ENCODE data around the gene TRIM44. TPM values are rescaled to one million over a fixed set of nuclear protein-coding genes. Genes with fewer than 3 reads are reported as not detected.
"Not testable (repeated sequence)": the region's sequence is repeated elsewhere in the genome, so short reads cannot be mapped to it uniquely, and the experiment has no call there.

The TRIM44 gene
- total and polyA plus RNA-seq, 8 donors: 57.6 to 72.1 (median 65.2) TPM

DNA sequence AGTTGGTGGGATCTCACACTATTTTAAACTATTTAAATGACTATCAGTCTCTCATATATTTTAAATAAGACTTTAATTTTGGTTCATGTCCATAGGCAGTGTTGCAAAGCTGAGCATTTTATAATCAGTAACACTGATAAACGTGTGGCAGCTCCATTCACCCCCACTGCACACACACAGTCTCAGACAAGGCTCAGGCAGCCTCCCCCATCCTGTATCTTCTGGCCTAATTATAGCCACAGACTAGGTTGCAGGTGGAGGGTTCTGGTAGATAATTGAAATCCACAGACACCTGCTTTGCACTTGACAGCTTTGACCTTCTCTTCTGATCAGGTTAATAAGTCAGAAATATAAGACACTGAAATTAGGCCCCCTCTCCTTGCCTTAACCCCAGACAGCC is 162.8 kb downstream of the TRIM44 start:
- Histone ChIP-seq H3K4me3 (no peak overlapping the region), H3K4me1 (peaks cover 0 to 13% of the 10 kb centered on the region in 2 donors), H3K36me3 (no peaks in the 10 kb centered on the region), H3K27ac (no peak overlapping the region), H3K27me3 (no peaks in the 10 kb centered on the region), H3K9me3 (no peaks in the 10 kb centered on the region)
- DNase-seq (no peak), ATAC-seq (no peak)
- intact Hi-C loops (cut with DNase I): loop anchor here in 1 of 2 donors (10.0 kb wide), 1 partner anchor 221 kb away; no protein-coding TSS in a partner anchor
- TF ChIP-seq, protein P1, sequence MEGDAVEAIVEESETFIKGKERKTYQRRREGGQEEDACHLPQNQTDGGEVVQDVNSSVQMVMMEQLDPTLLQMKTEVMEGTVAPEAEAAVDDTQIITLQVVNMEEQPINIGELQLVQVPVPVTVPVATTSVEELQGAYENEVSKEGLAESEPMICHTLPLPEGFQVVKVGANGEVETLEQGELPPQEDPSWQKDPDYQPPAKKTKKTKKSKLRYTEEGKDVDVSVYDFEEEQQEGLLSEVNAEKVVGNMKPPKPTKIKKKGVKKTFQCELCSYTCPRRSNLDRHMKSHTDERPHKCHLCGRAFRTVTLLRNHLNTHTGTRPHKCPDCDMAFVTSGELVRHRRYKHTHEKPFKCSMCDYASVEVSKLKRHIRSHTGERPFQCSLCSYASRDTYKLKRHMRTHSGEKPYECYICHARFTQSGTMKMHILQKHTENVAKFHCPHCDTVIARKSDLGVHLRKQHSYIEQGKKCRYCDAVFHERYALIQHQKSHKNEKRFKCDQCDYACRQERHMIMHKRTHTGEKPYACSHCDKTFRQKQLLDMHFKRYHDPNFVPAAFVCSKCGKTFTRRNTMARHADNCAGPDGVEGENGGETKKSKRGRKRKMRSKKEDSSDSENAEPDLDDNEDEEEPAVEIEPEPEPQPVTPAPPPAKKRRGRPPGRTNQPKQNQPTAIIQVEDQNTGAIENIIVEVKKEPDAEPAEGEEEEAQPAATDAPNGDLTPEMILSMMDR (IDR thresholded peaks at IDR 0.05): no peak

DNA sequence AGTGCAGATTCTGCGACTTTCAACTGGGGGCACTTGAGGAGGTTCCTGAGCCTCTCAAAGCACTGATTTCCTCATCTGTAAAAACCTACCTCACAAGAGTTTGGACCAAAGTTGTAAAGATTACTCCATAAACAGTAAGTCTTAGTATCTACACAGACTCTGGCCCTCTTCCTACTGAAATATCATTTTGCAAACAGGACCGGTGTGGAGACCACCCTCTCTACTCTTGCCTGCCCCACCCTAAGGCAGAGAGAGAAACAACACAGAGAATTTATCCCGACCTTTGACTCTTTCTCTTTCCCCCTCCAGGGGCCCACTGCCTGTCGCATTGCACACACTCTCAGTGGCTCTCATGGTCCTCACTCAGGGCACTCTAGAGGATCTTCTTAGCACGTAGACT is 163.4 kb downstream of the TRIM44 start:
- Histone ChIP-seq H3K4me1 (peaks cover 0 to 13% of the 10 kb centered on the region in 2 donors), H3K36me3 (no peaks in the 10 kb centered on the region), H3K9me3 (no peaks in the 10 kb centered on the region), H3K4me3 (no peak overlapping the region), H3K27me3 (no peaks in the 10 kb centered on the region), H3K27ac (no peak overlapping the region)
- TF ChIP-seq, protein P1 (IDR thresholded peaks at IDR 0.05): no peak
- ATAC-seq (no peak), DNase-seq (no peak)
- intact Hi-C loops (cut with DNase I): loop anchor here in 1 of 2 donors (10.0 kb wide), 1 partner anchor 221 kb away; no protein-coding TSS in a partner anchor

DNA sequence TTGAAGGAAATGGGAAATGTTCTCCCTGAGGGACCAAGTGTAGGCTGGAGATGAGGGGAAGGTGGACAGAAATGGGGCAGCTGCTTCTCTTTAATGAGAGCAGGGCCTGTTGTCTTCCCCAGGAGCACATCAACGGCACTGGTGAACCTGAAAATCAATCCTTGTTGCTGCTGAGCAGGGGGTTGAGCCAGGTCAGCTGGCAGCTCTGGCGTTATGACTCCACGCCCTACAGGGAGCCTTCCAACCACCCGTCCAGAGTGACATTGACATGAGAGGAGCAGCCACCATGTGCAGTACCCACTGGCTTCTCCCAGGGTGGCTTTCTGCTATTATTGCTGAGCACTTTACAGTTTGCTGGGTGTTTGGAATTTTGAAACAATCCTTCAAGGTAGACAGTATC is 164.4 kb downstream of the TRIM44 start:
- no peak overlapping the region for H3K4me3 ChIP-seq
- no peaks in the 10 kb centered on the region for H3K36me3 ChIP-seq
- H3K9me3 ChIP-seq: no peaks in the 10 kb centered on the region
- H3K4me1 ChIP-seq: peaks cover 0 to 8% of the 10 kb centered on the region in 2 donors
- TF ChIP-seq, protein P1 (IDR thresholded peaks at IDR 0.05): no peak
- DNase-seq (no peak), ATAC-seq (no peak)
- H3K27me3 ChIP-seq: no peaks in the 10 kb centered on the region
- intact Hi-C loops (cut with DNase I): loop anchor here in 1 of 2 donors (10.0 kb wide), 1 partner anchor 222 kb away; no protein-coding TSS in a partner anchor
- H3K27ac ChIP-seq: no peak overlapping the region

- intact Hi-C loops (cut with DNase I): no loop called here
Measured at GRCh38 chr11:35836205-35836604, 173.6 kb downstream of the TRIM44 start.

DNA sequence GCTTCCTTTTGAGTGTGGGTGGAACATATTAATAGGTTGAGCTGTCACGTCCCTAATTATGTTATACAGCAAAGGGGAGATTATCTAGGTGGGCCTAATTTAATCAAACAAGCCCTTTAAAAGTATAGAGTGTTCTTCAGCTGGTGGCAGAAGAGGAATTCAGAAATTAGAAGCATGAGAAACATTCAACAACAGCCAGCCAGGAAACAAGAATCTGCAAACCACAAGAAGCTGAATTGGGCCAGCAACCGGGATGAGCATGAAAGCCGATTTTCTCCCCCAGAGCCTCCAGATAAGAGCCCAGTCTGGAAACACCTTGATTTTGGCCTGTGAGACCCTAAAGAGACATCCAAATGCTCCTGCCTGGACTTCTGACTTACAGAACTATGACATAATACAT is 175.5 kb downstream of the TRIM44 start:
- H3K27me3 ChIP-seq: no peaks in the 10 kb centered on the region
- no peaks in the 10 kb centered on the region for H3K9me3 ChIP-seq
- TF ChIP-seq, protein P1 (IDR thresholded peaks at IDR 0.05): no peak
- H3K27ac ChIP-seq: no peak overlapping the region
- no peak overlapping the region for H3K4me3 ChIP-seq
- intact Hi-C loops (cut with DNase I): no loop called here
- H3K36me3 ChIP-seq: no peaks in the 10 kb centered on the region
- DNase-seq: no peak
- no peaks in the 10 kb centered on the region for H3K4me1 ChIP-seq
- ATAC-seq: no peak

More at GRCh38 chr11:35836205-35836604, 173.6 kb downstream of the TRIM44 start:
- no peaks in the 10 kb centered on the region for H3K4me1 ChIP-seq
- H3K27ac ChIP-seq: no peak overlapping the region
- TF ChIP-seq, protein P1 (IDR thresholded peaks at IDR 0.05): no peak
- no peak for DNase-seq
- no peak overlapping the region for H3K4me3 ChIP-seq
- no peaks in the 10 kb centered on the region for H3K36me3 ChIP-seq
- H3K9me3 ChIP-seq: peaks cover 0 to 3% of the 10 kb centered on the region in 2 donors
- ATAC-seq: no peak
- no peaks in the 10 kb centered on the region for H3K27me3 ChIP-seq

DNA sequence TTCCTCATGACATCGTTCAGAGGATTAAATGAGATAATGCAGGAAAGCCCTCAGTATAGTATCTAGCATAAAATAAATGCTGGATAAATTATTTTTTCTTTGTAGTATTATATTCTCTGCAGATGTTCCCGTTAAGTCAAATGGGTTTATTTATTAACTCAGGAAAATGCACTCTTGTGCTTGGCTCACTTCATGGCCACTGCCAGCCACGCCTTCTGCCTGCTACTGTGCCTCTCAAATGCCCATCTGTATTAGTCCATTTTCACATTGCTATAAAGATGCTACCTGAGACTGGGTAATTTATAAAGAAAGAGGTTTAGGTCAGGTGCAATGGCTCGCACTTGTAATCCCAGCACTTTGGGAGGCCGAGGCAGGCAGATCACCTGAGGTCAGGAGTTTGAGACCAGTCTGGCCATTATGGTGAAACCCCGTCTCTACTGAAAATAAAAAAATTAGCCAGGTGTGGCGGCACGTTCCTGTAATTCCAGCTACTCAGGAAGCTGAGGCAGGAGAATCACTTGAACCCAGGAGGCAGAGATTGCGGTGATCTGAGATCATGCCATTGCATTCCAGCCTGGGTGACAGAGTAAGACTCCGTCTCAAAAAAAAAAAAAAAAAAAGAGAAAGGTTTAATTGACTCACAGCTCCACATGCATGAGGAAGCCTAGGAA is 176.3 kb downstream of the TRIM44 start:
- H3K4me3 ChIP-seq; H3K4me1 ChIP-seq; H3K27ac ChIP-seq; intact Hi-C loops (cut with DNase I); H3K27me3 ChIP-seq; ATAC-seq; H3K9me3 ChIP-seq; DNase-seq; H3K36me3 ChIP-seq: not testable (repeated sequence)
